Keratinocyte (primary cell): Measurements from ENCODE around the gene HSF4. TPM values are rescaled to one million over a fixed set of nuclear protein-coding genes. Genes with fewer than 3 reads are reported as not detected.

Source experiments
- DNase-seq: peaks from one replicate; pipeline ENCODE4 v3.0.0-alpha.2; 2011; ENCODE audit warnings: low read depth, missing footprints, low spot score
- FAIRE-seq: peaks from 2 replicates; lab custom pipeline; 2011; peaks lifted over from hg19 to GRCh38; lab: Jason Lieb, UNC
- H2AFZ ChIP-seq: 2 replicates; pipeline ENCODE4 v1.6.0; 2012; ENCODE audit warnings: low read length, control low read depth, inconsistent platforms; ENCODE audit not compliant: control insufficient read depth
- H3K27ac ChIP-seq: 2 replicates; pipeline ENCODE4 v1.5.1; 2011; ENCODE audit warnings: low read length; ENCODE audit not compliant: control insufficient read depth, insufficient read depth
- H3K27me3 ChIP-seq: 3 replicates; pipeline ENCODE4 v1.6.0; 2011; ENCODE audit warnings: low read length; ENCODE audit not compliant: control insufficient read depth, insufficient read depth; ENCODE audit errors: extremely low read depth
- H3K36me3 ChIP-seq, 2 experiments: 2 replicates in 1 of 2; 3 replicates in 1 of 2; pipeline ENCODE4 v1.5.1; 2011; ENCODE audit warnings: low read length in 2 of 2, mild to moderate bottlenecking in 1 of 2; ENCODE audit not compliant: control insufficient read depth in 2 of 2, insufficient read depth in 2 of 2; ENCODE audit errors: extremely low read depth in 1 of 2
- H3K4me1 ChIP-seq: 3 replicates; pipeline ENCODE4 v1.5.1; 2011; ENCODE audit warnings: low read length; ENCODE audit not compliant: control insufficient read depth, insufficient read depth; ENCODE audit errors: extremely low read depth
- H3K4me2 ChIP-seq: 3 replicates; pipeline ENCODE4 v1.6.0; 2011; ENCODE audit warnings: low read depth, low read length; ENCODE audit not compliant: control insufficient read depth, insufficient read depth; ENCODE audit errors: extremely low read depth
- H3K4me3 ChIP-seq, 3 experiments: fragments of 200-600 bp in 1 of 3; sonication (generic) in 1 of 3; 2 replicates in 2 of 3; 3 replicates in 1 of 3; pipeline ENCODE4 v1.5.1; 2011 to 2016; ENCODE audit warnings: low read length in 3 of 3, mild to moderate bottlenecking in 3 of 3, control low read depth in 2 of 3, inconsistent platforms in 1 of 3, low read depth in 1 of 3, mixed read lengths in 1 of 3, mixed run types in 1 of 3, moderate library complexity in 1 of 3; ENCODE audit not compliant: control insufficient read depth in 2 of 3, insufficient read depth in 2 of 3; ENCODE audit errors: extremely low read depth in 1 of 3
- H3K79me2 ChIP-seq: 2 replicates; pipeline ENCODE4 v1.6.0; 2012; ENCODE audit warnings: low read length; ENCODE audit not compliant: control insufficient read depth, insufficient read depth
- H3K9ac ChIP-seq: 3 replicates; pipeline ENCODE4 v1.6.0; 2011; ENCODE audit warnings: low read length; ENCODE audit not compliant: control insufficient read depth, insufficient read depth; ENCODE audit errors: extremely low read depth
- H3K9me1 ChIP-seq: 3 replicates; pipeline ENCODE4 v1.6.0; 2011; ENCODE audit warnings: low read length; ENCODE audit not compliant: control insufficient read depth, insufficient read depth; ENCODE audit errors: extremely low read depth
- H3K9me3 ChIP-seq: 2 replicates; pipeline ENCODE4 v1.5.1; 2012; ENCODE audit warnings: low read depth, low read length; ENCODE audit not compliant: control insufficient read depth
- H4K20me1 ChIP-seq: 3 replicates; pipeline ENCODE4 v1.6.0; 2011; ENCODE audit warnings: low read length; ENCODE audit not compliant: control insufficient read depth, insufficient read depth; ENCODE audit errors: extremely low read depth
- CTCF ChIP-seq, 3 experiments: IDR thresholded peaks in 1 of 3; conservative IDR thresholded peaks in 1 of 3; optimal IDR thresholded peaks in 1 of 3; 2 replicates in 2 of 3; 3 replicates in 1 of 3; pipeline versions ENCODE3 to v1.5.1; 2011; ENCODE audit warnings: low read length in 3 of 3, mild to moderate bottlenecking in 3 of 3, moderate library complexity in 2 of 3, control low read depth in 1 of 3, inconsistent platforms in 1 of 3; ENCODE audit not compliant: insufficient read depth in 2 of 3; ENCODE audit errors: extremely low read depth in 1 of 3
- EZH2 ChIP-seq: IDR thresholded peaks from one replicate; pipeline ENCODE4 v1.6.1; 2012; ENCODE audit warnings: inconsistent platforms, mild to moderate bottlenecking, low read length, moderate library complexity
- dilution Hi-C: fragments of 300-500 bp; cut with MboI; formaldehyde crosslinking; loops from one replicate; pipeline ENCODE4 v1.7.0; 2020; ENCODE audit warnings: low sequenced_read_pairs; ENCODE audit not compliant: extremely low pct_ligation_motif_present
- polyA plus RNA-seq, 5 experiments: library from polyadenylated mRNA; depleted of rRNA in 3 of 5; stranded (reverse) in 3 of 5; stranded (forward) in 1 of 5; unstranded in 1 of 5; fragments of >200 nt; gene quantifications; 1 replicate in 1 of 5; 2 replicates in 3 of 5; 3 replicates in 1 of 5; pipeline versions ENCODE4 v1.2.1 to v1.2.3, GENCODE V29; 2011 to 2012; ENCODE audit warnings: missing spikeins in 2 of 5, low read depth in 1 of 5, low replicate concordance in 1 of 5

HSF4 gene
- polyA plus RNA-seq, 1 donor (not counting 4 experiments of a cell fraction or from before 2014, with no cell fraction given): 4.3 TPM

GRCh38 chr16:67166598-67167168, 2.1 kb downstream of the HSF4 start:
- Histone ChIP-seq H3K4me1 (peaks cover 32% of the 10 kb centered on the region), H3K4me3 (no peak overlapping the region), H3K27ac (no peak overlapping the region), H3K79me2 (no peaks in the 10 kb centered on the region), H3K36me3 (no peaks in the 10 kb centered on the region), H3K9ac (no peak overlapping the region), H2AFZ (no peak overlapping the region), H3K27me3 (peaks cover 7% of the 10 kb centered on the region), H3K9me3 (no peaks in the 10 kb centered on the region), H3K4me2 (no peak overlapping the region), H3K9me1 (no peaks in the 10 kb centered on the region), H4K20me1 (no peaks in the 10 kb centered on the region)
- dilution Hi-C loops: no loop called here
- FAIRE-seq: no peak
- DNase-seq: no peak
- TF ChIP-seq EZH2 (no peak), CTCF (optimal IDR thresholded peaks at IDR 0.05 in 1 of 3, IDR thresholded peaks at IDR 0.05 in 1 of 3, conservative IDR thresholded peaks at IDR 0.05 in 1 of 3; ENCODE audit: extremely low read depth in 1 of 3, insufficient read depth in 2 of 3, low read length in 3 of 3) (no peak)

GRCh38 chr16:67167588-67167987, 3.0 kb downstream of the HSF4 start:
- dilution Hi-C loops: no loop called here
- H3K9me1 ChIP-seq: no peaks in the 10 kb centered on the region

More at GRCh38 chr16:67167588-67167987, 3.0 kb downstream of the HSF4 start:
- Histone ChIP-seq H3K4me2 (no peak overlapping the region), H3K36me3 (no peaks in the 10 kb centered on the region), H3K4me3 (no peak overlapping the region), H2AFZ (no peak overlapping the region), H3K79me2 (no peaks in the 10 kb centered on the region), H3K27ac (no peak overlapping the region), H3K9ac (no peak overlapping the region), H3K4me1 (peaks cover 32% of the 10 kb centered on the region), H3K27me3 (peaks cover 7% of the 10 kb centered on the region), H3K9me3 (no peaks in the 10 kb centered on the region), H4K20me1 (no peaks in the 10 kb centered on the region)
- no peak for TF ChIP-seq CTCF (optimal IDR thresholded peaks at IDR 0.05 in 1 of 3, IDR thresholded peaks at IDR 0.05 in 1 of 3, conservative IDR thresholded peaks at IDR 0.05 in 1 of 3; ENCODE audit: extremely low read depth in 1 of 3, insufficient read depth in 2 of 3, low read length in 3 of 3)
- no peak for TF ChIP-seq EZH2
- FAIRE-seq (no peak), DNase-seq (no peak)
